GM21529 (cell line): Measurements from ENCODE around the gene UTF1.
"Not testable (repeated sequence)": the region's sequence is repeated elsewhere in the genome, so short reads cannot be mapped to it uniquely, and the experiment has no call there.

Experiments
- ATAC-seq: cut with Tn5 transposase; IDR thresholded peaks from one replicate; pipeline ENCODE4 v1.9.1; 2021; ENCODE audit not compliant: unreplicated experiment

Gene UTF1

GRCh38 chr10:133224756-133225372 lies 5.2 kb upstream of the UTF1 start:
- ATAC-seq = no peak

DNA sequence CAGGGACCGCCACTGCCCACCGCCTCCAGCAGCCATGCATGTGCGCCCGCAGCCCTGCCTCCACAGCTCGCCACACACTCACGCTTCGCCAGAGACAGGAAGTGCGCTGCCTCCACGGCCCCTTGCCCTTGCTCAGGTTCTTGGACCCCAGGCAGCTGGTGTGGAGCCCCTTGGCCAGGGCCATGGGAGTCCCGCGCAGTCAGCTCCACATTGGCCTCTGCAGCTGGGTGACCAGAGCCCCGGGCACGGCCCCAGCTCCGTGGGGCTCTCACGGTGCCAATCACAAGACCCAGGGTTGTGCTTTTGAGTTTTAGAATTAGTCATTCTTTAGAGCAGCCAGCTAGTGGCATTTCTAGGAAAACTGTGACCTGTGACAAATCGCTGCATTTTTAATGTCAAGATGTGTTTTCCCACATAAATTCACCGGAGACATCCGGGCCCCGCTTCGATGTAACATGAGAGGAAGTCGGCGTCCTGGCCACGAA lies 4.3 kb upstream of the UTF1 start:
- no peak for ATAC-seq

- no peak for ATAC-seq
Observed at GRCh38 chr10:133226251-133226808, 3.7 kb upstream of the UTF1 start.

GRCh38 chr10:133227256-133227655 lies 2.8 kb upstream of the UTF1 start:
- ATAC-seq = no peak

DNA sequence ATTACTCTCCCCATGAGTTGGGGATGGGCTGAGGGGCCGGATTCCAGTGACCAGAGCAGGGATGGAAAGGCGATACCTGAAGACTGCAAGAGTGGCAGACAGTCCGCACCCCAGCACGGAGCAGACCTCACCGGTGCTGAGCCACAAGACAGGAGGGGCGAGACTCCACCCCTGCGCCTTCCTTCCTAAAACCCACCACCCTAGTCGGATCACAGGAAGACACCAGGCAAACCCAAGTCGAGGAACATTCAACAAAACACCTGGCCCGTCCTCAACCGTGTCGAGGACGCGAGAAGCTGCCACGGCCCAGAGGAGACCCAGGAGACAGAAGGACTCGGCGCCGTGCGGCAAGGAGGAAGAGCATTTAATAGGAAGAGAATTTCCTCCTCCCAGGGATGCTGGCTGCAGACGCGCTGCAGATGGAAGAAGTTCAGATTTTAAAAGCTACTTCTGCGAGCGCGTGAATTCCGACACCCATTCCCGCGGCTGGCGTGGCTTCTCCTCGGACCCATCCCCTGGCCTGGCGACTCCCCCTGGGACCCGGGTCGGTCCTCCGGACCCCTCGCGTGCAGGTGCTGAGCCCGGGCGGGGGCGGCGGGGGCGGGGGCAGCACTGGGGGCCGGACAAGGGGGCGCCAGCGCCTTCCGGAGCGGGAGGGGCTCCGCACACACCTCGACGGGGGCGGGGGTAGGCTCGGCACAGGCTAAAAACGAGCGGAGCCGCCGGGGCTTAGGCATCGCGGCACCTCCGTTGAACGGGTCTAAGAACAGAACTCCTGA lies 563 bp upstream of the UTF1 start:
- ATAC-seq = no peak

- ATAC-seq = no peak
Observed at GRCh38 chr10:133230387-133231195, 574 bp downstream of the UTF1 start.

- no peak for ATAC-seq
Observed at GRCh38 chr10:133231244-133231945, 1.4 kb downstream of the UTF1 start.

DNA sequence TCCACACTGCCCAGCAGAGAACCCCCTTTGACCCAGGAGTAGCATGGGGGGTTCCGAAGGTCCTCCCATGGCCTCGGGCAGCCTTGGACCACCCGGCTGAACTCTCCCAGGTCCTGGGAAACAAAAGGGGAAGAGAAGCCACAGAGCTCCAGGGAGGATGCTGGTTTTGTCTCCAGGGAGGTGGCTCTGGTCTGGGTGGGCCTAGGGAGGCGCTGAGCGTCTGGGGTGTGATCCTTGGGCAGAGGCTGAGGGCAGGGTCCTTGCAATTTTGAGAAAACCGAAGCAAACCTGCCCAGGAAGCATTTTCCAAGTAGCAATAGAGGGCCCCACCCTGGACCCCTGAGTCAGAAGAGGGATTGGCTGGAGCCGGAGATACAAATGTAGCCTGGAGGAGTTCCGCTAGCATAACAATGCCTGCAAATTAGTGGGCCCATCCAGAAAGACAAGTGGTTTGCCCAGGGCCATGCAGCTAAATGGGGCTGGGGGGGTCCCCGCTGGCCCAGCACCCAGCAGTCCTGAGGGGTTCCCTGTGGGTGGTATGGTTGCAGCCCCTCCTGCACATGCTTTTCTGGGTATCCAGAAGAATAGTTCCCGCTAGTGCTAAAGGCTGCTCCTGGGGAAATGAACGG lies 2.0 kb downstream of the UTF1 start:
- ATAC-seq = no peak

DNA sequence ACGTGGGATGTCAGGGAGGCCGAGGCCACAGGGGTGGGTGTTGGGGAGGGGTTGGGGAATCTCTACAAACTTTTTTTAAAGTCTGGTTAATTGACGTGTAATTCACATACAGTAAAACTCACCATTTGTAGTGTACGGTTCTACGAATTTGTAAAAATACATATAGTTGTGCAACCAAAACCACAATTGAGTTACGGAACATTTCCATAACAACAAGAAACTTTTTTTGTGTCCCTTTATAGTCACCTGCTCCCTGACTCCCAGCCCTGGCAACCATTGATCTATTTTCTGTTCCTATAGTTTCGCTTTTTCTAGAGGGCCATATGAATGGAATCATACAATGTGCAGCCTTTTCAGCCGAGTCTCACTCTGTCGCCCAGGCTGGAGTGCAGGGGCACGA lies 4.8 kb downstream of the UTF1 start:
- ATAC-seq = not testable (repeated sequence)

DNA sequence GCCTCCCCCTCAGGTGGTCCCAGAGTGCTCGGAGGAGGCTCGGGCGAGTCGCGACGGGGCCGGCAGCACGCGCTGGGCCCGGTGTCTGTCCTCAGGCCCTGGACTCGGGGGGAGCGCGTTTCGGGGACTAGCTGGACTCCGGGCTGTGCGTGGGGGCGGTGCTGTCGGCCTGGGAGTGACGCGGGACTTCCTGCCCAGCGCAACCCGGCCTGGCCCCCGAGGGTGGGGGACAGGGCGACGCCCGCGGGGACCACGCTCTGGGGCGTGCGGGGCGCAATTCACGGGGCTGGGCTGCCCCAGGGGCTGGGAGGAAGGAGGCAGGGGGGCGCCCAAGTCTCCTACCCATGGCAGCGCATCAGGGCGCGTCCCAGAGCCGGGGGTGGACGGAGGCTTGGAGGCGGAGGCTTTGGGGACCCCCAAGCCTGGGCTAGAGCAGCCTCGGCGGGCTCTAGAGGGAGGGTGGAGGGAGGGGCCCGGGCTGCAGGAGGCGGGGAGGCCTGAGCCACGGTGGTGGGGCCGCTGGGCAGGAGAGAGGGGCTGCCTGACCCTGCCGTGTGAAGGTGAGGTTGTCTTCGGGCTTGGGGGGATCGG lies 5.3 kb downstream of the UTF1 start:
- no peak for ATAC-seq

GRCh38 chr10:133235932-133236331 lies 5.9 kb downstream of the UTF1 start:
- ATAC-seq = no peak

DNA sequence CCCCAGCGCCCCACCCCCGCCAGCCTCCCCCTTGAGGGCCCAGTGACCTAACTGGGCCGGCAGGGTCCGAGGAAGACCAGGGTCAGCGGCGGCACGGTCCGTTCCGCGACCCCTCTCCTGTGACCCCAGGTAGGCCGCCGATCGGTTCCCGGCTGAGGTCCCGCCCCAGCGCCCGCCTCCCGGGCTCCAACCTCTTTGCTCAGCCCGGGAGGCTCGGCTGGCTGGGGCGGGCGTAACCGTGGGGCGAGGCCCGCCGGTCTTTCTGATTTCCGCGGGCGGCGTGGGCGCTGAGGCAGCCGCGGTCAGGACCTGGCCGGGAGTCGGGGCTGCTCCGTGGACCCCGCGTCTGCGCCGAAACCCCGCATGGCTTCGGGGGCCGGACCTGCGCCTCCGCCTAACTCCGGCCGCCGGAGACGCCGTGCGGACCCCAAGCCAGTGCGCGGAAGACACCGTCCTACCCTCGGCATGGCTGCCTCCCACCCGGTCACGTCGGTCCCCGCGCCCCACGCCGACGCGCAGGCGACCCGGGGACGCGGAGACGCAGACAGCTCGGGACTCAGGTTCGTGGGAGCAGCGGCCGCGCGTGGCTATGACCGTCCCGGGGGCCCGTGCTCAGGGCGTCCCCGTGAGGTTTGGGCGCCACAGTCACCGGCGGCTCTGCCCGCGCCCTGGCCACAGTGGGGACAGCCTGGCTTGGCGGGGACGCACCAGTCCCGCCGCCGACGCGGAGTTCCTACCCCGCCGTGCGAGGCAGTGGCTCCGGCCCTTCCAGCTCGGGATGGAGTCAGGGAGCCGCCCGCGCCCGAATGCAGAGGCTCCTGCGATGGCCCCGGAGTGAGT lies 6.6 kb downstream of the UTF1 start:
- no peak for ATAC-seq

GRCh38 chr10:133237241-133237587 lies 7.2 kb downstream of the UTF1 start:
- ATAC-seq = no peak

DNA sequence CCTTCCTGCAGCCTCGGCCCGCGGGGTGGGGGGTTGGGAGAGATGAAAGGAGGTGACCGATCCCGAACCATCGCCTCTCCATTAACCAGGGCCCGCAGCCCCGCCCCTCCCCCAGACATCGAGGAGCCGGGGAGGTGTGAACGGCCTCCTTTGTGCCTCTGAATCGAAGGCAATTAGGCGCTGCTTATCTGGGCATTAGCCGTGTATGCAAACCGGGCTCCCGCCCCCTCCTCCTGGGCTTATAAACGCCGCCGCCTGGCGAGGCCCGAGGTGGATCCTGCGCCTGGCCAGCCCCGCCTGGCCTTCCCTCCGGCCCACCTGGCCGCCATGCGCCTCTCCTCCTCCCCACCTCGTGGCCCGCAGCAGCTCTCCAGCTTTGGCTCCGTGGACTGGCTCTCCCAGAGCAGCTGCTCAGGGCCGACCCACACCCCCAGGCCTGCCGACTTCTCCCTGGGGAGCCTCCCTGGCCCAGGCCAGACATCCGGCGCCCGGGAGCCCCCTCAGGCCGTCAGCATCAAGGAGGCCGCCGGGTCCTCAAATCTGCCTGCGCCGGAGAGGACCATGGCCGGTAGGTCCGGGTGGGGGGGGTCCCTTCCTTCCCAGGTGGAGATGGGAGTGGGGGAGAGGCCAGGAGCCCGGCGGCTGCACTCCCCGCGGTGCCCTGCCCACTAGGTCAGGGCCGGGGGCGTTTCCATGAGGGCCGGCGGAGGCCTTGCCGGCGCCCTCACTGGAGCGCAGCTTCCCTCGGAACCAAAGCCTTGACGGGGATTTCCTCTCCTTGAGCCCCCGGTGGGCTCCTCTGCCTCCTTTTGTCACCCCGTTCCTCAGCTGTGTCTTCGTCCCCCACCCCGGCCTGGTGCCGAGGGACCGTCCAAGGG lies 7.8 kb downstream of the UTF1 start, which contains the start of gene VENTX:
Gene VENTX (plus strand): TSS at position 268 of the 878 bp plus-strand sequence. CDS start 60 bp downstream, at position 328.
- ATAC-seq = no peak

- ATAC-seq = no peak
Observed at GRCh38 chr10:133238466-133238804, 8.4 kb downstream of the UTF1 start.

GRCh38 chr10:133239990-133240389 lies 10.0 kb downstream of the UTF1 start:
- no peak for ATAC-seq

- ATAC-seq = peak; percentile 61
Observed at GRCh38 chr10:133241501-133242205, 11.6 kb downstream of the UTF1 start.
